ENCODE data around the gene WIF1. TPM values are rescaled to one million over a fixed set of nuclear protein-coding genes. Genes with fewer than 3 reads are reported as not detected.

The WIF1 gene
- total RNA-seq, 1 donor from 2014 or later: 27.3 TPM

DNA sequence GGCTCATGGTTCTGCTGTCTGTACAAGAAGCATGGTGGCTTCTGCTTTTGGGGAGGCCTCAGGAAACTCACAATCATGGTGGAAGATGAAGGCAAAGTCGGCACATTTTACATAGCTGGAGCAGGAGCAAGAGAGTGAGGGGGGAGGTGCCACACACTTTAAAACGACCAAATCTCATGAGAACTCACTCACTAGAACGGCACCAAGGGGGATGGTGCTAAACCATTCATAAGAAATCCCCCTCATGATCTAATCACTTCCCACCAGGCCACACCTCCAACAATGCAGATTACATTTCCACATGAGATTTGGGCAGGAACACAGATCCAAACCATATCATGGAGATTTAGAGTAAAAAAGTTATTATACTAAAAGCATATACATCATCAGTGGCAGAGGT lies 34.7 kb upstream of the WIF1 start:
- TF ChIP-seq, protein P1, sequence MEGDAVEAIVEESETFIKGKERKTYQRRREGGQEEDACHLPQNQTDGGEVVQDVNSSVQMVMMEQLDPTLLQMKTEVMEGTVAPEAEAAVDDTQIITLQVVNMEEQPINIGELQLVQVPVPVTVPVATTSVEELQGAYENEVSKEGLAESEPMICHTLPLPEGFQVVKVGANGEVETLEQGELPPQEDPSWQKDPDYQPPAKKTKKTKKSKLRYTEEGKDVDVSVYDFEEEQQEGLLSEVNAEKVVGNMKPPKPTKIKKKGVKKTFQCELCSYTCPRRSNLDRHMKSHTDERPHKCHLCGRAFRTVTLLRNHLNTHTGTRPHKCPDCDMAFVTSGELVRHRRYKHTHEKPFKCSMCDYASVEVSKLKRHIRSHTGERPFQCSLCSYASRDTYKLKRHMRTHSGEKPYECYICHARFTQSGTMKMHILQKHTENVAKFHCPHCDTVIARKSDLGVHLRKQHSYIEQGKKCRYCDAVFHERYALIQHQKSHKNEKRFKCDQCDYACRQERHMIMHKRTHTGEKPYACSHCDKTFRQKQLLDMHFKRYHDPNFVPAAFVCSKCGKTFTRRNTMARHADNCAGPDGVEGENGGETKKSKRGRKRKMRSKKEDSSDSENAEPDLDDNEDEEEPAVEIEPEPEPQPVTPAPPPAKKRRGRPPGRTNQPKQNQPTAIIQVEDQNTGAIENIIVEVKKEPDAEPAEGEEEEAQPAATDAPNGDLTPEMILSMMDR (IDR thresholded peaks at IDR 0.05): no peak
- no peak for TF ChIP-seq POLR2AphosphoS5 (IDR thresholded peaks at IDR 0.05; ENCODE audit: insufficient read depth in 1 of 2, low read depth in 1 of 2)
- TF ChIP-seq POLR2A (IDR thresholded peaks at IDR 0.05): no peak
- H3K4me1 ChIP-seq: no peaks in the 10 kb centered on the region
- intact Hi-C loops (cut with DNase I): no loop called here
- no peak overlapping the region for H3K27ac ChIP-seq
- H3K9me3 ChIP-seq: no peaks in the 10 kb centered on the region
- no peaks in the 10 kb centered on the region for H3K27me3 ChIP-seq
- H3K36me3 ChIP-seq: no peaks in the 10 kb centered on the region
- DNase-seq (ENCODE audit: extremely low spot score in 2 of 2): no peak
- H3K4me3 ChIP-seq: no peak overlapping the region

DNA sequence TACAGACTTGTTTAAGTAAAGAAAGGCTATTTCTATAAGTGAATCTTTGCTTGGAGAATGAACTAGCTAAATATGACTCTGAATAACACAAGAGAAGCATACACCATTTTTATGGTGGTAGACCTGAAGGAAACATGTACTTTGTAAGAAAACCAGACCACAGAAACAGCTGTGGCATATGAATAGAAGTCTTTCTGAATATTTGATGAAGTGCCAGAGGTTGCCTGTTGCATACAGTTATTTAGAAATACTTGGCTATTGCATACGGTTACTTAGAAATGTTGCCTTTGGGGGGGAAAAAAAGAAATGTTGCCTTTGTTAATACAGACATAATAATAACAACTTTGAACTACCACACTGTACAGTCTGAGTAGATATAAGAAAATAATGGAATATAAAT lies 31.5 kb upstream of the WIF1 start:
- no peak for TF ChIP-seq POLR2A (IDR thresholded peaks at IDR 0.05)
- H3K27ac ChIP-seq: no peak overlapping the region
- H3K36me3 ChIP-seq: no peaks in the 10 kb centered on the region
- DNase-seq (ENCODE audit: extremely low spot score in 2 of 2): no peak
- H3K9me3 ChIP-seq: no peaks in the 10 kb centered on the region
- intact Hi-C loops (cut with DNase I): no loop called here
- H3K4me3 ChIP-seq: no peak overlapping the region
- H3K4me1 ChIP-seq: no peaks in the 10 kb centered on the region
- no peaks in the 10 kb centered on the region for H3K27me3 ChIP-seq

DNA sequence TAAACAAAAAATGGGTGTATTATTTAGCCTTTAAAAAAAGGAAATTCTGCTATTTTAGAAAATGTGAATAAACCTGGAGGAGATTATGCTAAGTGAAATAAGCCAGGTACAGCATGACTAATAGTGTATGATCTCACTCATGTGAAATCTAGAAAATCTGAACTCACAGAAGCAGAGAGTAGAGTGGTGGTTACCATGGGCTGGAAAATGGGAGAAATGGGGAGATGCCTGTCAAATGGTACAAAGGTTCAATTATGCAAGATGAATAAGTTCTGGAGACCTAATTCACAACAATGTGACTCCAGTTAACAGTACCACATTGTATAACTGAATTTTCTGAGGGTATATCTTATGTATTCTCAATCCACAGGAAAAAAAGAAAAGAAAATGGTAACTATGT lies 30.9 kb upstream of the WIF1 start:
- Histone ChIP-seq H3K4me3 (no peak overlapping the region), H3K36me3 (no peaks in the 10 kb centered on the region), H3K27me3 (no peaks in the 10 kb centered on the region), H3K27ac (no peak overlapping the region), H3K4me1 (no peaks in the 10 kb centered on the region), H3K9me3 (no peaks in the 10 kb centered on the region)
- no peak for DNase-seq (ENCODE audit: extremely low spot score in 2 of 2)
- TF ChIP-seq POLR2A (IDR thresholded peaks at IDR 0.05) (no peak), POLR2AphosphoS5 (IDR thresholded peaks at IDR 0.05; ENCODE audit: insufficient read depth in 1 of 2, low read depth in 1 of 2) (no peak)
- TF ChIP-seq, protein P1 (IDR thresholded peaks at IDR 0.05): no peak
- intact Hi-C loops (cut with DNase I): no loop called here

DNA sequence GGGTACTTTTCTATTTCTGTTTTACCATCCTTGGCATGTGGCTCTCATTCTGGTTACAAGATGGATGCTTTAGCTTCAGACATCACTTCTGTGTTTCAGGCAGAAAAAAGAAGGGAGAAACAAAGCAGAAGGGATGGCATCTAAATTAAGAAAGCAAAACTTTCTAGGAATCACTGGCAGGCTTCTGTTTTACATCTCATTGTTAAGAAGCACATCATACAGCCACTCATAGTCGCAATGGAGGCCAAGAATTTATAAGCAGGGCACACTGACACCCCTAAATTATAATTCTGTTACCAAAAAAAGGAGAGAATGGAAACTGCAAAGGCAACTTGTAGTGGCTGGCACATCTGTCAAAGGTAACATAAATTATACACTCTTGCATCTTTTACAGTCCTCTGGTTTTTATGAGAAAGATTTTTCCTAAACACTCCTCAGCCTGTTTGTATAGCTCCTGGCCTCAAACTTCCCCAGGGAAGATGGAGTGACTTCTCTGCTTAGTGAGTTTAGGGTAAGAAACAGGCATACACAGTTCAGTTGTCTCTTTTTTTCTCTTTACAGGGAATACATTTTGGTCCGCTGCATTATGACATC lies 26.3 kb upstream of the WIF1 start:
- H3K36me3 ChIP-seq: no peaks in the 10 kb centered on the region
- H3K4me3 ChIP-seq: no peak overlapping the region
- no peak for DNase-seq (ENCODE audit: extremely low spot score in 2 of 2)
- no peak overlapping the region for H3K27ac ChIP-seq
- intact Hi-C loops (cut with DNase I): no loop called here
- no peak for TF ChIP-seq POLR2A (IDR thresholded peaks at IDR 0.05)
- TF ChIP-seq, protein P1 (IDR thresholded peaks at IDR 0.05): no peak
- TF ChIP-seq POLR2AphosphoS5 (IDR thresholded peaks at IDR 0.05; ENCODE audit: insufficient read depth in 1 of 2, low read depth in 1 of 2): no peak
- H3K27me3 ChIP-seq: no peaks in the 10 kb centered on the region
- H3K9me3 ChIP-seq: no peaks in the 10 kb centered on the region
- H3K4me1 ChIP-seq: no peaks in the 10 kb centered on the region

DNA sequence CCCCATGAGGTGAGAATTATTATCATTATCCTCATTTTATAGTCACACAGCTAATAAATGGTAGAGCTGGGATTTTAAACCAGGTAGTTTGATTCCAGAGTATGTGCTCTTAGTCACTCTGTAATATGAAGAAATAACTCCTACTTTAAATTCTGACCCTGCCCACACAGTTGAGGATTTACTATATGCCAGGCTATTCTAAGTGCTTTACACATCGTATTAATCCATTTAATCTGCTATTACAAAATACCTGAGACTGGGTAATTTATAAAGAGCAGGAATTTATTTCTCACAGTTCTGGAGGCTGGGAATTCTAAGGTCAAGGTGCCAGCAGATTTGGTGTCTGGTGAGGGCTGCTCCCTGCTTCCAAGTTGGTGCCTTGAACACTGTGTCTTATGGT lies 19.6 kb upstream of the WIF1 start:
- no peak overlapping the region for H3K27ac ChIP-seq
- H3K27me3 ChIP-seq: no peaks in the 10 kb centered on the region
- no peak overlapping the region for H3K4me3 ChIP-seq
- no peak for TF ChIP-seq POLR2A (IDR thresholded peaks at IDR 0.05)
- H3K9me3 ChIP-seq: no peaks in the 10 kb centered on the region
- no peaks in the 10 kb centered on the region for H3K4me1 ChIP-seq
- intact Hi-C loops (cut with DNase I): no loop called here
- no peaks in the 10 kb centered on the region for H3K36me3 ChIP-seq
- DNase-seq (ENCODE audit: extremely low spot score in 2 of 2): no peak

DNA sequence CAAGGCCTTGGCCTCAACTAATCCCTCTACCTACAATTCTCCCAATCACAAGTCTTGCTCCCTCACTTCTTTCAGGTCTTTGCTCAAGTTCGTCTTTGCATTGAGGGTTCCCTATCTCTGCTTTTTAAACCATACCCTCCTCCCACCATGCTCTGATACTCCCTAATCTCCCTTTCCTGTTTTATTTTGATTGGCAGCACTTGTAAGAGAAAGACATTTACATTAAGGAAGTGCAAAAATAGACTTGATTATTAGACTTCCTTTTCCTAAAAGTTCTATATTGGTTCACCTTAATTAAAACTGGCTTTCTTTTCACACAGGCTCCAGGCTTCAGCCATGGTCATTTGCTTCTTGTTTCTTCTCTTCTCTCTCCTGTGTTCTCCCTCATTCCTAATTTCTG lies 18.3 kb upstream of the WIF1 start:
- no peak for TF ChIP-seq POLR2A (IDR thresholded peaks at IDR 0.05)
- TF ChIP-seq, protein P1 (IDR thresholded peaks at IDR 0.05): no peak
- no peak for TF ChIP-seq POLR2AphosphoS5 (IDR thresholded peaks at IDR 0.05; ENCODE audit: insufficient read depth in 1 of 2, low read depth in 1 of 2)
- no peaks in the 10 kb centered on the region for H3K4me1 ChIP-seq
- H3K36me3 ChIP-seq: no peaks in the 10 kb centered on the region
- DNase-seq (ENCODE audit: extremely low spot score in 2 of 2): no peak
- no peaks in the 10 kb centered on the region for H3K27me3 ChIP-seq
- intact Hi-C loops (cut with DNase I): no loop called here
- H3K9me3 ChIP-seq: no peaks in the 10 kb centered on the region
- no peak overlapping the region for H3K27ac ChIP-seq
- H3K4me3 ChIP-seq: no peak overlapping the region
